ENCODE results near the gene LRBA.
"Not testable (repeated sequence)": the region's sequence is repeated elsewhere in the genome, so short reads cannot be mapped to it uniquely, and the experiment has no call there.

LRBA gene

DNA sequence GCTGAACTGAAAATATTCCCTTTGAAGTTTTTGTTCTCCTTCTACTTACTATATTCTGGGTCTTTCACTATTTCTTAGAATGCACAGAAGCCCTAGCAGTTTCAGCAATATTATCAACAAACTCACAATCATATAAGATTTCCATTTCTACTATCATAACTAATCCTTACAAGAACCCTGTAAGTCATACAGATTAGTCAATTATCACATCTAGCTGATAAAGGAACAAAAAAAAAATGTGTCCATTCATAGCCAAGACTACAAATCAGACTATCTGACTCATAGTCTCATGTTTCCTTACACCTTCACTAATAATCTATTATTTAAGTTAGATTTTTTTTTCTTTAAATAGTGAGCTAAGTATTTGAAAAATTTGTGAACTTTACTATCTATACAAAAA is 72.5 kb downstream of the LRBA start:
- DNase-seq = no peak

DNA sequence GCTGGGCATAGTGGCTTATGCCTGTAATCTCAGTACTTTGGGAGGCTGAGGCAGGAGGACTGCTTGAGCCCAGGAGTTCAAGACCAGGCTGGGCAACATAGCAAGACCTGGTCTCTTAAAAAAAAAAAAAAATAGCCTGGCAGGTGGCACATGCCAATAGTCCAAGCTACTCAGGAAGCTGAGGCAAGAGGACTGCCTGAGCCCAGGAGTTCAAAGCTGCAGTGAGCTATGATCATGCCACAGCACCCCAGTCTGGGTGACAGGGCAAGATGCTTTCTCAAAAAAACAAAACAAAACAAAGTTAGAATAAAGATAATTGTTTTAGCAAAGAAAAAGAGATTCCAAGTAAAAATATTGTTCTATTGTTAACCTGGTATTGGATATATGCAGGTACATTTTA is 75.0 kb downstream of the LRBA start:
- DNase-seq = peak; percentile 7

DNA sequence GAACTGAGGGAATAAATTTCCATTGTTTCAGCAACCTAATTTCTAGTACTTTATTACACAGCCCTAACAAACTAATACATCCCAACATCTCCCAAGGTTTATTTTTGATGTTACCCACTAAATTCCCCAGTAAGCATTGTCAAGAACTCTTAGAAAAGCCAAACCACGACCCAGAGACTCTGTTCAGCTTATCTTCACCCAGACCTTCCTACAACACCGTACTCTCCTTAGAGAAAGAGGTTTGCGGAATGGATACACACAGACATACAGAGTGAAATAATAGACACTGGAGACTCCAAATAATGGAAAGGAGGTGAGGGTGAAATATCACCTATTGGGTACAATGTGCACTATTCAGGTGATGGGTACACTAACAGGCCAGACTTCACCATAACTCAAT is 75.6 kb downstream of the LRBA start:
- DNase-seq = no peak

DNA sequence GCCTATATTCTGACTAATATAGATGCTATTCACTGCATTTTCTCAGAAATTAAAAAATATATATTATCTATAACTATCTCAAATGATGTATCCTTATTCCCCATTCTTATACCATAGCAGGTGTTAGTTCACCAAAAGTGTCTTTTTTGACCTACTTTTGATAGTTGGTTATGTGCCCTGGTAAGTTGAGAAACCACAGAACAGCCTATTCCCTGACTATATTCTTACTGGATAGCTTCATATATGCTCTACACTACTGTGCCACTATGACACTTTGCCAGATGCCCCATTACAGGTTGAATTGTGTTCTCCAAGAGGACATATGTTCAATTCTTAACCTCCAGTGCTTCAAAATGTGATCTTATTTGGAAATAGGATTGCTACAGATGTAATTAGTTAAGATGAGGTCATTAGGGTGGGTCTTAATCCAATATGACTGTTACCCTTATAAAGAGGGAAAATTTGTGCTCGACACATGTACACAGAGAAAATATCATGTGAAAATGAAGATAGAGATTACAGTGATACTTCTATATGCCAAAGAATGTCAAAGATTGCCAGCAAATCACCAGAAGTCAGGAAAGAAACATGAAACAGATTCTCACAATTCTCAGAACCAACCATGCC is 76.1 kb downstream of the LRBA start:
- DNase-seq = no peak

DNA sequence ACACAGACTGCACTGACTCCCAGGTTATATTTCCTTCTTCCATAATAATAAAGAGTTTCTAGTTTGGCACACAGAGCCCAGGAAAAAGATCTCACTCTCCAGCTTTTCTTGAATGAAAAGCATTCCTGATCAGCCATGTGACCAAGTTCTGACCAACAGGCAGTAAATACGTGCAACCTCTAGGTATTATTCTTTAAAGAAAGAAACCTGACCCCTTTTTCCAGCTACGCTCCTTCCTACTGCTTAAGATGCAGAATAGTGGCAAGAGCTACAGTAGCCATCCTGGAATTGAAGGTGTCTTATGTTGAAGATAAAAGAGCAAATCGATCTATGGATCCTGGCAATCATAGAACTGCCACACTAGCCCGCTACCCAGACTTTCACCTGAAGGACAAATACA is 76.7 kb downstream of the LRBA start:
- no peak for DNase-seq

DNA sequence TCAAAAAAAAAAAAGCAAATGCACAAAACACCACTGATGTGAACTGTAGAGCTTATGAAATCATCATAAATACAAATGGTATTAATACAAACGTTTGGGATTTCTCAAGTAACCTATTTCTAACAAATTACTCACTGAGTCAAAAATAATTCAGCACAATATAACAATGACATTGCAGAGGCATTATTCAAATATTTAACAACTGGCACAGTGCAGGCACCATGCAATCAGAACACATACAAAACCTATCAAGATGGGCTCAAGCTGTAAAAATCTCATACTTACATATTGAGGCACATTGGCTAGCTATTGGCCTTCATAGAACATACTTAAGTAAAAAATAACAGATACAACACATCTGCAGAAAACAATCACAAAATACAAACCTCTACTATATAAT is 81.1 kb downstream of the LRBA start:
- no peak for DNase-seq

DNA sequence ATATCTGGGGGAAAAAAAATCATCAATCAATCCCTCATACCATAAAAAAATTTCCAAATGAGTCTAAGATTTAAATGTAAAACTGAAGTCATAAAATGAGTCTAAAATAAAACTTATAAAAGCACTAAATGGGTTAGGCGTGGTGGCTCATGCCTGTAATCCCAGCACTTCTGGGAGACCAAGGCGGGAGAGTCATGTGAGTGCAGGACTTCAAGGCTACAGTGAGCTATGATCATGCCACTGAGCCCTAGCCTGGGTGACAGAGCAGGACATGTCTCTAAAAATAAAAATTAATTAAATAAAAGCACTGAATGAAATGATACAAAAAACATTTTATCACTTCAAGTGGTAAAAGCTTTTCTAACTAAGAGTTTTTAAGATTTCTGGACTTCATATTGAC is 83.3 kb downstream of the LRBA start:
- no peak for DNase-seq

DNA sequence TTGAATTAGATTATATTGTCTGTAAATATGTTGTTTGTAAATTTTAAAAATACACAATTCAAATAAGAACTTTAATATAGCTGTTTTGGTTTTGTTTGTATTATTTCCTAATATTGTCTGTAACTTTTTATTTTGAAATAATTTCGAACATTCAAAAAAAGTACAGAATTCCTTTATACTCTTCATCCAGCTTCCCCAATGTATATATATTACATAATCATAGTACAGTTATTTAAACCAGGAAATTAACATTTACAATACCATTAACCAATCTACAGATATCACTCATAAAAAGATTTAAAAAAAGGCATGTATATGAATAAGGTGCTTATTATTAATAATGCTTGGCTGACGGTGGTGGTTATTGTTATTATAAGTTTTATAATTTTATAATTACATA is 84.1 kb downstream of the LRBA start:
- no peak for DNase-seq

DNA sequence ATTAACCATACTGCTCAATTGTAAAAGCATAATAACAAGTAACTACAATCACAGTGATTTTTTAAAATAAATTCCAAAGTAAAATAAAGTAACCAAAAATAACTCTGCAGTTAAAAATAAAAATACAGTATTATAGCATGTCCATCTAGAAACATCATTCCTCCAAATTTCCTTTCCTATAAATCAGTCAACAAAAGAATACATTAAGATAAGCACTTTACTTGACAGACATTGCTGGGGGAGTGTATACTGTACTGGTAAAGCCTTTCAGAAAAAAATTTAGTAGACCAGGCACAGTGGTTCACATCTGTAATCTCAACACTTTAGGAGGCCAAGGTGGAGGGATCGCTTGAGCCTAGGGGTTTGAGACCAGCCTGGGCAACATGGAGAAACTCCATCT is 91.1 kb downstream of the LRBA start:
- DNase-seq = no peak

DNA sequence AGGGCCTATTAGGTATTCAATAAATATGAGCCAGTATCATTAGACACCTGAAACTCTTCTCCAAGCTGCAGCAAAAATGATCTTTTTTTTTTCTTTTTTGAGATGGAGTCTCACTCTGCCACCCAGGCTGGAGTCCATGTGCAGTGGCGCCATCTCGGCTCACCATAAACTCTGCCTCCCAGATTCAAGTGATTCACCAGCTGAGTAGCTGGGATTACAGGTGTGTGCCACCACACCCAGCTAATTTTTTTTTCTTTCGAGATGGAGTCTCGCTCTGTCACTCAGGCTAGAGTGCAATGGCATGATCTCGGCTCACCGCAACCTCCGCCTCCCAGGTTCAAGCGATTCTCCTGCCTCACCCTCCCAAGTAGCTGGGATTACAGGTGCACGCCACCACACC is 93.6 kb downstream of the LRBA start:
- DNase-seq = not testable (repeated sequence)

DNA sequence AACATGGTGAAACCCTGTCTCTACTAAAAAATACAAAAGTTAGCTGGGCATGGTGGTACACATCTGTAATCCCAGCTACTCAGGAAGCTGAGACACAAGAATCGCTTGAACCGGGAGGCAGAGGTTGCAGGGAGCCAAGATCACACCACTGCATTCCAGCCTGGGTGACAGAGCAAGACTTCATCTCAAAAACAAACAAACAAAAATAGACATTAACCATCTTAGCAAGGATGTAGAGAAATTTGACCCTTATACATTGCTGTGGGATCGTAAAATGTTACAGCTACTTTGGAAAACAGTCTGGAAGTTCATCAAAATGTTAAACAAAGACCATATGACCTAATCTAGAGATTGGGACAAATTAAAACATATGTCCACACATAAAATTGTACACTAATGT is 96.5 kb downstream of the LRBA start:
- DNase-seq = not testable (repeated sequence)

DNA sequence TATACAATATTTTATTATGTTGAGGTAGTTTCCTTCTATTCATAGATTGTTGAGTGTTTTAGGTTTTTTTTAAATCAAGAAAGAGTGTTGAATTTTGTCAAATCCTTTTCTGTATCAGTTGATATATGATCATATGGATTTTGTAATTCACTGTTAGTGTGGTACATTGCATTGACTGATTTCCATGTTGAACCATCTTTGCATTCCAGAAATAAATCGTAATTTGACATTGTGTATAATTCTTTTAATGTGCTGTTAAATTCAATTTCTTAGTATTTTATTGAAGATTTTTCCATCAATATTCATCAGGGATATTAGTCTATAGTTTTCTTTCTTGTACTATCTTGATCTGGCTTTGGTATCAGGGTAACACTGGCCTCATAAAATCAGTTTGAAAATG is 103.8 kb downstream of the LRBA start:
- no peak for DNase-seq

DNA sequence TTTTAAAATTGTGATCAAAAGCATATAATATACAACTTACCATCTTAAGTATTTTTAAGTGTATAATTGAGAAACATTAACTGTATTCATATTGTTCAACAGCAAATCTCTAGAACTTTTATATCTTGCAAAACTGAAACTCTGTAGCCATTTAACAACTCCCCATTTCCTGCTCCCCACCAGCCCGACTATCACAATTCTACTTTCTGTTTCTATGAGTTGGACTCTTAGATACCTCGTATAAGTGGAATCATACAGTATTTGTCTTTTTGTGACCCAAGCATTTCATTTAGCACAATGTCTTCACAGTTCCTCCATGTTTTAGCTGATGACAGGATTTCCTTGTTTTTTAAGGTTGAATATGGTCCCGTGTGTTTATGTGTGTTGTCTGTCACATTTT is 106.0 kb downstream of the LRBA start:
- no peak for DNase-seq

DNA sequence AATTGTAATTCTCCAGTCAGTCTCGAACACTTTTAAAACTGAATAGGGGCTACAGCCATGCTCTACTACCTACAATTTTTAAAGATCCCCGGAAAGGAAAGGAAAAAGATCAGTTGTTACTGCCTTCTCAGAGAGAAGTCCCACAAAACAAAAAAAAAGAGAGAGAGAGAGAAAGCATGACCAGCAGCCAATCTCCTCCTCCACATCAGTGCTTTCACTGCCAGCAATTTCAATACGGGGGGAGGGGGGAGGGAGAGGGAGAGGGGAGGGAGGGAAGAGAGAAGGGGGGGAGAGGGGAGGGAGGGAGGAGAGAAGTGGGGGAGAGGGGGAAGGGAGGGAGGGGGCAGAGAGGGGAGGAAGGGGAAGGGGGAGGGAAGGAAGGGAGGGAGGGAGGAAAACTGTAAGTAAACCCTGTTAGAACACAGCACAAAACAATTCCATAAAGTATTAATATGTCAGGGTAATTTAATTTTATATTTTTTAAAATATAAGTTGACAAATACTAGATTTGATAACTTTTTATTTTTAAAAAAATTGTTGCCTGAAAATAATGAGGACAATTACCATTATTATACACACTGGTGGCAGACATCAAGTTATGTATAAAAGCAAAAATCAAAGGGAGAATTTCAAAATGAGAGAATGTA is 108.0 kb downstream of the LRBA start:
- no peak for DNase-seq

DNA sequence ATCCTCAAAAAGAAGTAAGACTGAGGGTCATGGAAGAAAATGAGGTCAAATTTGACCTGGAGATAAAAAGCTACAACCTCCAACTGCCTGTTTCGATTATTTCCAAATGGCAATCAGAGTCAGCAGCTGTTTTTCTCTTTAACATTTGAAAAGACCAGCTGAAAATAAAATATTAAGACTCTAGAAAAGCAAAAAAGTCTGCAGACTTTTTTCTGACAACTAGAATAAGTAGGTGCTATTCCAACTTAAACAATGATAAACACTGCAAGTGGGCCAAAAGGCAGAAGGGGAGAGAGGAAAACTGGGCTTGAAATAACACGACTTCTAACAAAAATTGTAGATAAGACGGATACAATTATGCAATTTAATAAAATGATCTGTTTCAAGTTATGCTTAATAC is 110.4 kb downstream of the LRBA start:
- DNase-seq = no peak

DNA sequence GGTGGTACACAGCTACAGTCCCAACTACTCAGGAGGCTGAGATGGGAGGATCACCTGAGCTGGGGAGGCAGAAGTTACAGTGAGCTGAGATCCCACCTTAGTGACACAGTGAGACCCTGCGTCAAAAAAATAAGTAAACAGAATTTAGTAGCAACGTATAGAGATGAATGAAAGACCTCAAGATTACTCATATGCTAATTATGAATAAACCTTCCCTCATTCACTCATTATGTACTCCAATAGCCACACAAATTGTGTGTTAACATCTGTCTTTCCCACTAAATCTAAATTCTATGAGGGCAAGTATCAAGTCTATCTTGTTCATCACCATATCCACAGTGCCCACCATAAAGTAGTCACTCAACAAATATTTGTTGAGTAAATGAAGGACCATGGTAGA is 111.5 kb downstream of the LRBA start:
- no peak for DNase-seq

DNA sequence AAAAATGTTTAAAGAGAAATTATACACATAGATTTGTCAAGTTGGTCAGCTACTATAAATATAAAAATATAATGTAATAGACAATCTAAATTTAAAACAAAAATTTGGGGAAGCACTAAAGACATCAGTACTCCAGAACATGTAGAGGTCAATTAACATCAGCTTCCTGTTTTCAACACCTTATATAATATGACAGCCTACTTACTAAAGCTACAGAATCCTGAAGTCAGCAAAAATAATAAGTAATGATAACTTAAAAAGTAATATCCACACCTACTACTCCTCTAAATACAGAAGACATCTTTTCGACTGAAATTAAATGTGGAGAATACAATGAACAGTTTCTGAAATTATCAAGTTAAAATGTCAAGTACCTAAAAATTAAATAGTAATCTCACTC is 118.6 kb downstream of the LRBA start:
- no peak for DNase-seq

DNA sequence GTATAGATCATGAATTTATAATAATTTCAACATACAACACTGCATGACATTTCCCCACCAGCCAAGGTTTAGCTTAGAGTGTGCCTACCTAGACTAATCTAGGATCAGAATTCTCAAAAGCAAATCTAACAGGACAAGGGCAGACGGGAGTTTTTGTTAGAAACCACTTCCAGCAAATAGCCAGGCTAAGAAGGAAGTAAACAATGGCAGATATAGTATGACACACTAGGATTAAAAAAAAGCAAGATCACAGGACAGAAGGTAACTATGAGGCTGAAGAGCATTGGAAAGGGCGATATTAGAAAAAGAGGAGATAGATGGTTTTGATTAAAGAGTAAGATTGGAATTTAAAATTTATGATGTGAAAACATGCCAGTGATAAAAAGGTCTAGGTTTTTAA is 124.8 kb downstream of the LRBA start:
- no peak for DNase-seq

DNA sequence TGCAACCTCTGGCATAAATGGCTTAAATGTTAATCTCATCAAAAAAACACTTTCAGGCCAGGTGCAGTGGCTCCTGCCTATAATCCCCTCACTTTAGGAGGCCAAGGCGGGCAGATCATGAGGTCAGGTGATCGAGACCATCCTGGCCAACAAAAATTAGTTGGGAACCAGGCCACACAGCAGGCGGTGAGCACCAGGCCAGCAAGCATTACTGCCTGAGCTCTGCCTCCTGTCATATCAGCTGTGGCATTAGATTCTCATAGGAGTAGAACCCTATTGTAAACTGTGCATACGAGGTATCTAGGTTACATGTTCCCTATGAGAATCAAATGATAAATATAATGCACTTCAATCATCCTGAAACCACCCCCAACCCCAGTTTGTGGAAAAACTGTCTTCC is 125.8 kb downstream of the LRBA start:
- no peak for DNase-seq

DNA sequence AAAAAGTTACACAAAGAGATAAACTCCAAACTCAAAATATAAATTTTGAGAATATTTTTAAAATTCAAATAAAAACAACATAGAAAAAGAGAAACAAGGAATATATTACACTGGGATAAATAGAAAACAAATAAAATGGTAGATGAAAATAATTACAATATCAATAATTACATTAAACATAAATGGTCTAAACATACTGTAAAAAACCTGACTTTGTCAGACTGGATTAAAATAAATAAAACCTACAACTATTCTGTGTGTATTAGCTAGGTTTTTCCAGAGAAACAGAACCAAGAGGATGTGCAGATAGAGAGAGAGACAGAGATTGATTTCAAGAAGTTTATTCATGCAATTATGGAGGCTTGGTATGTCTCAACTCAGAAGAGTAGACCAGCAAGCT is 126.5 kb downstream of the LRBA start:
- no peak for DNase-seq

DNA sequence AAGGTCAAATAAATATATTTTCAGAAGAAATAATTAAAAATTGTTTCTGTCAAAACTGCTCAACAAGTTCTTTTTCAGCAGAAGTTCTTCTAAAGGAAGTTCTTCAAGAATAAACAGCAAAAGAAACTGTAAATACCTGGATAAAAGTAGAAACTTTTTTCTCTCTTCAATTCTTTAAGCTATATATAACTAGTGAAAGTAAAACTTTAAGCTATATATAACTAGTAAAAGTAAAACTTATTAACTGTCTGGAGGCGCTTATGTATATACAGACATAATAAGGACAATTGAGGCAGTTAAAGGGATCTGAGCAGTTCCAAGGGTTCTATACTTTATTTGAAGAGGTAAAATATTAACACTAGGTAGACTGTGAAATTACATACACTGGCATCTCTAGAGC is 126.9 kb downstream of the LRBA start:
- no peak for DNase-seq

DNA sequence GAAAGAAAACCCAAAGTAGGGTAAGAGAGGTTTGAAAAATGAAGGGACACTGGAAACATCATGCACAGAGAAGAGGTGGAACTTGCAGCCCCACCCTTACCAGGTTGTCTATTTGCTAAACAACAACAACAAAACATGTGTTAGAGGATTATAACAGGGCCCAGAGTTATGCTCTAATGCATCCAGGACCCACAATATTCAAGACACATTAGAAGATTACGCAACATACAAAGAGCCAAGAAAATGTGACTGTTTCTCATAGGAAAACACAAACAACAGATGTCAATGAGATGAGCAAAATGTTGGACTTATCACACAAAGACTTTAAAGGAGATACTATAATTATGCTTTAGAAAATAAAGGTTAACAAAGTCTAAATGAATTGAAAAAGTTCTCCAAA is 128.5 kb downstream of the LRBA start:
- no peak for DNase-seq

DNA sequence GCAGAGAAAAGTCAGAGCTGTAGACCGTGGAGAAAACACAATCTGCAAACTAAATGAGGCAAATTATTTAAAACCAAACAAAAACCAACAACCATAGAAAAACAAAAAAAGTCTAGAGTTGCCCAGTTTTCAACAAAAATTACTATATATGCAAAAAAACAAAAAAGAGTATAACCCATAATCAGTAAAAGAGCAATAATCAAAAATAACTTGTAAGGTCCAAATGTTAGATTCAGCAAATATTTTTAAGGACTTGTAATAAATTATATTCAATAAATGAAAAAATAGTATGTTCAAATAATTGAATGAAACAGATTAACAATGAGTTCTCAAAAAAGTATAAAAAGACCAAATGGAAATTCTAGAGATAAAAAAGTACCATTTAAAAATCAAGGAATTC is 130.5 kb downstream of the LRBA start:
- DNase-seq = no peak

DNA sequence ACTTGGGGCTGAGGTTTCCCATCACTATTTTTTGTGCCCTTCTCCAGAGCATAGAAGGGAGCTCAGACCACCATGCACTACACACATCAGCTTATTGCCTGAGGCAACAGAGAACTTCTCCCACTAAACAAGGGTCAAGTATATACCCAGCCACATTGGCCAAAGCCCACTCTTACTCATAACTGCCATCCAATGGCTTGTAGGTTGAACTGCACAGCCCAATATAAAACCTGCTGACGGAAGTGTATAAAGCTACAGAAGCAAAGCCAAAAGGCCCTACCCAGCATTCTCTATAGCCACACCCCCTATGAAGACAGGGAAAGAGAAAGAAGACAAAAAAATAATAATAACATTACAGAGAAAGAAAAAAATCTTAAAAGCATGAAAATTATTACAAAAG is 139.7 kb downstream of the LRBA start:
- no peak for DNase-seq

Measured in CD4-positive, alpha-beta T cell treated with Interleukin-17A for 4 hours (primary cell).